ENCODE data around the gene CIDEB.

GRCh38 chr14:24348186-24348585 lies 40.4 kb upstream of the CIDEB start:
- TF ChIP-seq POLR2AphosphoS5 (IDR thresholded peaks at IDR 0.05; ENCODE audit: low read depth, low read length) (no peak), SIN3A (IDR thresholded peaks at IDR 0.05; ENCODE audit: borderline replicate concordance, insufficient read depth, low read length) (no peak), TAF1 (IDR thresholded peaks at IDR 0.05; ENCODE audit: borderline replicate concordance, insufficient read depth, low read length) (no peak), REST (IDR thresholded peaks at IDR 0.05; ENCODE audit: insufficient read depth in 1 of 2, low read depth in 2 of 2, low read length in 2 of 2) (no peak)

Measured in PFSK-1 (cell line).